Measurements from ENCODE around the gene HMX1. TPM values are rescaled to one million over a fixed set of nuclear protein-coding genes. Genes with fewer than 3 reads are reported as not detected.
A peak's percentile ranks its signal among the peaks of the same experiment; 100 is the strongest.

Gene HMX1
- total RNA-seq, 2 experiments from 2014 or later, result not detected

- ChIA-PET CTCF (no interaction called here), POLR2A (interaction anchor here (0.9 kb wide), 1 partner anchor 21 kb away, joined by 3 read pairs; no protein-coding TSS in a partner anchor)
- peak; percentile 5 for DNase-seq
These were observed 53.4 kb downstream of the HMX1 start for GRCh38 chr4:8818063-8818881.

DNA sequence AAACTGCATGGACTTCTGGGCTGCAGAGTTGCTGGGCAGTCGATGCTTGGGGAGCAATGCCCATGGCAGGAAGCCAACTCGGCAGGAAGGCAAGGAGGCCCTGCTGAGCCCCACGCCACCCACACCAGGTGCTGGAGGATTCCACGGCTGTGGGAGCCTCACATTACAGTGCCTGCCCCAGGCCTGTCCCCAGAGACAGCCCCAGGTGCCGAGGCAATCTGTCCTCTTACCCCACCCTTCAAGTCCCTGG lies 53.9 kb downstream of the HMX1 start:
- Mint-ChIP-seq H3K27ac (no peak overlapping the region), H3K4me1 (ENCODE audit: low read depth) (no peaks in the 10 kb centered on the region), H3K27me3 (ENCODE audit: low read depth) (no peaks in the 10 kb centered on the region), H3K36me3 (ENCODE audit: low read depth) (no peaks in the 10 kb centered on the region), H3K4me3 (no peak overlapping the region), H3K9me3 (ENCODE audit: insufficient read depth) (no peaks in the 10 kb centered on the region)
- no peak for ATAC-seq
- ChIA-PET POLR2A (no interaction called here), CTCF (interaction anchor here (0.8 kb wide), 1 partner anchor 22 kb away, joined by 3 read pairs; no protein-coding TSS in a partner anchor)
- peak; percentile 4 for DNase-seq

More at GRCh38 chr4:8818063-8818881, 53.4 kb downstream of the HMX1 start:
- H3K36me3 Mint-ChIP-seq (ENCODE audit: low read depth), result no peaks in the 10 kb centered on the region
- no peak overlapping the region for H3K4me3 Mint-ChIP-seq
- no peak overlapping the region for H3K27ac Mint-ChIP-seq
- no peaks in the 10 kb centered on the region for H3K9me3 Mint-ChIP-seq (ENCODE audit: insufficient read depth)
- H3K27me3 Mint-ChIP-seq (ENCODE audit: low read depth), result no peaks in the 10 kb centered on the region
- no peak for ATAC-seq
- no peaks in the 10 kb centered on the region for H3K4me1 Mint-ChIP-seq (ENCODE audit: low read depth)

DNA sequence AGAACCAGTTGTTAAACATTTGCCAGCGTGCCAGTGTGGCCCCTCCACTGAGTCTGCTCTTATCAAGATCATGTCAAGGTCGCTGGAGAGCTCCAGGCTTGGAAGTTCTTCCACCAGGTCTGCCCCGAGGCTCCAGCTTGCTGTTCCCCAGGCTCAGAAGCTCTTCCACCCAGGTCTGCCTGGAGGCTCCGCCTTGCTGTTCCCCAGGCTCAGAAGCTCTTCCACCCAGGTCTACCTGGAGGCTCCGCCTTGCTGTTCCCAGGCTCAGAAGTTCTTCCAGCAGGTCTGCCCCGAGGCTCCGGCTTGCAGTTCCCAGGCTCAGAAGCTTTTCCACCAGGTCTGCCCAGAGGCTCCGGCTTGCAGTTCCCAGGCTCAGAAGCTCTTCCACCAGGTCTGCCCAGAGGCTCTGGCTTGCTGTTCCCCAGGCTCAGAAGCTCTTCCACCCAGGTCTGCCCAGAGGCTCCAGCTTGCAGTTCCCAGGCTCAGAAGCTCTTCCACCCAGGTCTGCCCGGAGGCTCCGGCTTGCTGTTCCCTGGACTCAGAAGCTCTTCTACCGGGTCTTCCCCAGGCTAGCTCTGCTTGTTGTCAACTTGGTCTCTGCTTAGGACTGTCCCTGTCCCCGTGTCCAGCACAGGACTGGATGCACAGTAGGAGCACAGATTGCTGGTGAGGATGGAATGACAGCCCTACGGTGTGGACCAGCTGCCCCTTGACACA lies 54.4 kb downstream of the HMX1 start:
- DNase-seq (no peak), ATAC-seq (no peak)
- no peaks in the 10 kb centered on the region for H3K9me3 Mint-ChIP-seq (ENCODE audit: insufficient read depth)
- H3K4me1 Mint-ChIP-seq (ENCODE audit: low read depth), result no peaks in the 10 kb centered on the region
- ChIA-PET POLR2A (interaction anchor here (1.7 kb wide), 1 partner anchor 21 kb away, joined by 5 read pairs; no protein-coding TSS in a partner anchor), CTCF (interaction anchor here (0.8 kb wide), 1 partner anchor 21 kb away, joined by 3 read pairs; no protein-coding TSS in a partner anchor)
- no peak overlapping the region for H3K27ac Mint-ChIP-seq
- no peaks in the 10 kb centered on the region for H3K27me3 Mint-ChIP-seq (ENCODE audit: low read depth)
- H3K36me3 Mint-ChIP-seq (ENCODE audit: low read depth), result no peaks in the 10 kb centered on the region
- H3K4me3 Mint-ChIP-seq, result no peak overlapping the region

Measured in activated CD8-positive, alpha-beta T cell treated with anti-CD3 and anti-CD28 coated beads, Interleukin-2, amount 10 ng/mL, durations not matched to agents 7 days and 5 days (primary cell).